Lower leg skin (tissue), 3 donors: ENCODE results near the gene TDRD1.

Source experiments
- POLR2A ChIP-seq, 2 donors: fragments of 450-650 bp; IDR thresholded peaks; one replicate each; pipeline ENCODE4 v1.6.1; 2016 to 2017; ENCODE audit warnings: antibody characterized with exemption in 2 of 2, mild to moderate bottlenecking in 1 of 2, moderate library complexity in 1 of 2
- TF ChIP-seq, protein P1 (sequence below), 3 donors: fragments of 450-650 bp; IDR thresholded peaks; one replicate each; pipeline ENCODE4 v1.5.1; 2016; ENCODE audit warnings: antibody characterized with exemption in 3 of 3, mild to moderate bottlenecking in 3 of 3, moderate library complexity in 2 of 3

DNA sequence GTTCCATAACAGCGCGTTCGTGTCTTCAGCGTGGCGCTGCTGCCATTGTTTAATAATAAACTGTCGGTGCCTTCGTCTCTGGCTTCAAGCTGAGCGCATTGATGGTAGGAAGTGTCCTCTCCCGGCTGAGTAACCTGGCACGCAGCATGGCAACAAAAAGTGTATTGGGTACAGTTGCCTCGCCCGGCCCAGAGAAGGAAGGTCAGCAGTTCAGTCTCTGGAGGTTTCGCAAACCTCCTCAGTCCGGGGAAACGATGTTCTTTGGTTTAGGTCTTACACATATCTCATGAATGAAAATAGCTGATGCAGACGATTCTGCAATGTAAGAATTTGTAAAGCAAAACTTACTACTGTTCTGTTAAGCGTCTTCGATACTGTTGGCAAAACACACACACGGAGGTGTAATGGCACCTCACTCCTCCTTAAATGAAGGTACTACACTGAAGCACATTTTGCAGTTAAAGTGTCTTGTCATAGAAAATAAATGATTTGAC is 4.4 kb upstream of the TDRD1 start:
- TF ChIP-seq, protein P1, sequence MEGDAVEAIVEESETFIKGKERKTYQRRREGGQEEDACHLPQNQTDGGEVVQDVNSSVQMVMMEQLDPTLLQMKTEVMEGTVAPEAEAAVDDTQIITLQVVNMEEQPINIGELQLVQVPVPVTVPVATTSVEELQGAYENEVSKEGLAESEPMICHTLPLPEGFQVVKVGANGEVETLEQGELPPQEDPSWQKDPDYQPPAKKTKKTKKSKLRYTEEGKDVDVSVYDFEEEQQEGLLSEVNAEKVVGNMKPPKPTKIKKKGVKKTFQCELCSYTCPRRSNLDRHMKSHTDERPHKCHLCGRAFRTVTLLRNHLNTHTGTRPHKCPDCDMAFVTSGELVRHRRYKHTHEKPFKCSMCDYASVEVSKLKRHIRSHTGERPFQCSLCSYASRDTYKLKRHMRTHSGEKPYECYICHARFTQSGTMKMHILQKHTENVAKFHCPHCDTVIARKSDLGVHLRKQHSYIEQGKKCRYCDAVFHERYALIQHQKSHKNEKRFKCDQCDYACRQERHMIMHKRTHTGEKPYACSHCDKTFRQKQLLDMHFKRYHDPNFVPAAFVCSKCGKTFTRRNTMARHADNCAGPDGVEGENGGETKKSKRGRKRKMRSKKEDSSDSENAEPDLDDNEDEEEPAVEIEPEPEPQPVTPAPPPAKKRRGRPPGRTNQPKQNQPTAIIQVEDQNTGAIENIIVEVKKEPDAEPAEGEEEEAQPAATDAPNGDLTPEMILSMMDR (IDR thresholded peaks at IDR 0.05) = no peak
- no peak for TF ChIP-seq POLR2A (IDR thresholded peaks at IDR 0.05)
